ENCODE results near the gene PIAS1. TPM values are rescaled to one million over a fixed set of nuclear protein-coding genes. Genes with fewer than 3 reads are reported as not detected.

The PIAS1 gene
- total RNA-seq, 1 experiment from 2014 or later = 25.9 TPM

DNA sequence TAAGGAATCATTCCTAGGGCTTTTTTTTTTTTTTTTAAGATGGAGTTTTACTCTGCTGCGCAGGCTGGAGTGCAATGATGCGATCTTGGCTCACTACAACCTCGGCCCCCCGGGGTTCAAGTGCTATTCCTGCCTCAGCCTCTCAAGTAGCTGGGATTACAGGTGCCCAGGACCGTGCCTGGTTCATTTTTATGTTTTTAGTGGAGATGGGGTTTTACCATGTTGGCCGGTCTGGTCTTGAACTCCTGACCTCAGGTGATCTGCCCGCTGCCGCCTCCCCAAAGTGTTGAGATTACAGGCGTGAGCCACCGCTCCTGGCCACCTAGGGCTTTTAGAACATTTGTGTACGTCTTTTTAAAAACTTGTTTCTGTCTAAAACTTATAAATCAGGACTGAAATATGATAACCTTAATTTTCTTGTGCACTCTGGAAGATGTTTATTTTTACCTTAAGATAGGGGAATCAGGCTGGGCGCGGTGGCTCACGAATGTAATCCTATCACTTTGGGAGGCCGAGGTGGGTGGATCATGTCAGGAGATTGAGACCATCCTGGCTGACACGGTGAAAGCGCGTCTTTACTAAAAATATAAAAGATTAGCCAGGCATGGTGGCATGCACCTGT is 21.8 kb downstream of the PIAS1 start:
- no TSS peak for BruUV-seq (replicated peaks)
- CTCF ChIA-PET = no interaction called here

More for the DNA sequence above, 21.8 kb downstream of the PIAS1 start:
- Histone ChIP-seq H3K9me2 (ENCODE audit: insufficient read depth) (no peaks in the 10 kb centered on the region), H3K4me1 (ENCODE audit: control insufficient read depth in 1 of 2, insufficient read depth in 2 of 2, low read length in 2 of 2) (no peaks in the 10 kb centered on the region), H3K27ac (ENCODE audit: low read depth, low read length) (no peak overlapping the region), H2AFZ (ENCODE audit: low read depth, low read length, poor library complexity, severe bottlenecking) (no peak overlapping the region), H3K27me3 (ENCODE audit: insufficient read depth, low read length) (no peaks in the 10 kb centered on the region), H3K9me3 (ENCODE audit: control insufficient read depth in 1 of 2, insufficient read depth in 1 of 2, low read depth in 1 of 2, low read length in 2 of 2) (no peaks in the 10 kb centered on the region), H3K36me3 (ENCODE audit: control insufficient read depth in 1 of 2, insufficient read depth in 2 of 2, low read length in 2 of 2) (no peaks in the 10 kb centered on the region), H3K4me3 (replicated peaks in 1 of 2; ENCODE audit: low read depth in 1 of 2, low read length in 2 of 2) (no peak overlapping the region), H3K4me2 (ENCODE audit: low read length) (no peak overlapping the region), H4K20me1 (ENCODE audit: insufficient read depth) (peaks cover 8% of the 10 kb centered on the region), H3K9ac (ENCODE audit: low read length) (no peak overlapping the region), H3K79me2 (ENCODE audit: insufficient read depth, low read length) (peaks cover 93% of the 10 kb centered on the region)
- no peak for TF ChIP-seq YY1 (IDR thresholded peaks at IDR 0.05; ENCODE audit: extremely low read depth, insufficient replicate concordance, low read depth, low read length)
- no peak for TF ChIP-seq EGR1 (IDR thresholded peaks at IDR 0.05; ENCODE audit: low read depth)
- TF ChIP-seq, protein P1, sequence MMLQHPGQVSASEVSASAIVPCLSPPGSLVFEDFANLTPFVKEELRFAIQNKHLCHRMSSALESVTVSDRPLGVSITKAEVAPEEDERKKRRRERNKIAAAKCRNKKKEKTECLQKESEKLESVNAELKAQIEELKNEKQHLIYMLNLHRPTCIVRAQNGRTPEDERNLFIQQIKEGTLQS (IDR thresholded peaks at IDR 0.05) = no peak
- TF ChIP-seq CBX3 (IDR thresholded peaks at IDR 0.05; ENCODE audit: low read depth) = no peak
- TF ChIP-seq POLR2AphosphoS5 (IDR thresholded peaks at IDR 0.05; ENCODE audit: low read depth, low read length) = no peak
- TF ChIP-seq, protein P2, sequence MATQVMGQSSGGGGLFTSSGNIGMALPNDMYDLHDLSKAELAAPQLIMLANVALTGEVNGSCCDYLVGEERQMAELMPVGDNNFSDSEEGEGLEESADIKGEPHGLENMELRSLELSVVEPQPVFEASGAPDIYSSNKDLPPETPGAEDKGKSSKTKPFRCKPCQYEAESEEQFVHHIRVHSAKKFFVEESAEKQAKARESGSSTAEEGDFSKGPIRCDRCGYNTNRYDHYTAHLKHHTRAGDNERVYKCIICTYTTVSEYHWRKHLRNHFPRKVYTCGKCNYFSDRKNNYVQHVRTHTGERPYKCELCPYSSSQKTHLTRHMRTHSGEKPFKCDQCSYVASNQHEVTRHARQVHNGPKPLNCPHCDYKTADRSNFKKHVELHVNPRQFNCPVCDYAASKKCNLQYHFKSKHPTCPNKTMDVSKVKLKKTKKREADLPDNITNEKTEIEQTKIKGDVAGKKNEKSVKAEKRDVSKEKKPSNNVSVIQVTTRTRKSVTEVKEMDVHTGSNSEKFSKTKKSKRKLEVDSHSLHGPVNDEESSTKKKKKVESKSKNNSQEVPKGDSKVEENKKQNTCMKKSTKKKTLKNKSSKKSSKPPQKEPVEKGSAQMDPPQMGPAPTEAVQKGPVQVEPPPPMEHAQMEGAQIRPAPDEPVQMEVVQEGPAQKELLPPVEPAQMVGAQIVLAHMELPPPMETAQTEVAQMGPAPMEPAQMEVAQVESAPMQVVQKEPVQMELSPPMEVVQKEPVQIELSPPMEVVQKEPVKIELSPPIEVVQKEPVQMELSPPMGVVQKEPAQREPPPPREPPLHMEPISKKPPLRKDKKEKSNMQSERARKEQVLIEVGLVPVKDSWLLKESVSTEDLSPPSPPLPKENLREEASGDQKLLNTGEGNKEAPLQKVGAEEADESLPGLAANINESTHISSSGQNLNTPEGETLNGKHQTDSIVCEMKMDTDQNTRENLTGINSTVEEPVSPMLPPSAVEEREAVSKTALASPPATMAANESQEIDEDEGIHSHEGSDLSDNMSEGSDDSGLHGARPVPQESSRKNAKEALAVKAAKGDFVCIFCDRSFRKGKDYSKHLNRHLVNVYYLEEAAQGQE (IDR thresholded peaks at IDR 0.05; ENCODE audit: low read depth) = no peak
- no peak for TF ChIP-seq SP1 (IDR thresholded peaks at IDR 0.05; ENCODE audit: low read depth)
- TF ChIP-seq RAD21 (IDR thresholded peaks at IDR 0.05; ENCODE audit: low read depth) = no peak
- TF ChIP-seq SRF (IDR thresholded peaks at IDR 0.05; ENCODE audit: low read depth) = no peak
- ChIA-PET POLR2A (no interaction called here), RAD21 (ENCODE audit: low non-redundant PET in 1 of 2, low total read pairs in 2 of 2, uncharacterized antibody in 2 of 2, unreplicated experiment in 2 of 2) (no interaction called here)
- ATAC-seq = no peak
- no peak for DNase-seq (ENCODE audit: low read depth, low spot score)
- intact Hi-C loops (cut with micrococcal nuclease) = no loop called here

All from HCT116 (cell line).